Spleen (tissue), 11 donors: Measurements from ENCODE around the gene NBL1. TPM values are rescaled to one million over a fixed set of nuclear protein-coding genes. Genes with fewer than 3 reads are reported as not detected.
"Not testable (repeated sequence)": the region's sequence is repeated elsewhere in the genome, so short reads cannot be mapped to it uniquely, and the experiment has no call there.

Experiments used
- DNase-seq: peaks from one replicate; pipeline ENCODE4 v3.0.0-alpha.2; 2020
- H3K27ac ChIP-seq, 8 donors: fragments of 200-600 bp; sonication (generic) in 7 of 8; 1 replicate in 4 of 8; 2 replicates in 4 of 8; pipeline versions ENCODE4 v1.5.0 to v1.8.0; 2016 to 2021; ENCODE audit warnings: inconsistent platforms in 4 of 8, mild to moderate bottlenecking in 4 of 8, moderate library complexity in 1 of 8
- H3K27me3 ChIP-seq, 7 donors: fragments of 200-600 bp; sonication (generic) in 6 of 7; replicated peaks in 1 of 7; 1 replicate in 4 of 7; 2 replicates in 3 of 7; pipeline versions ENCODE4 v1.5.0 to v1.8.0; 2016 to 2021; ENCODE audit warnings: inconsistent platforms in 3 of 7, mild to moderate bottlenecking in 1 of 7
- H3K36me3 ChIP-seq, 6 donors: fragments of 200-600 bp; sonication (generic) in 5 of 6; 1 replicate in 4 of 6; 2 replicates in 2 of 6; pipeline versions ENCODE4 v1.5.0 to v1.8.0; 2016 to 2021; ENCODE audit warnings: inconsistent platforms in 2 of 6
- H3K4me1 ChIP-seq, 6 donors: fragments of 200-600 bp; sonication (generic) in 5 of 6; 1 replicate in 3 of 6; 2 replicates in 3 of 6; pipeline versions ENCODE4 v1.5.0 to v1.8.0; 2016 to 2021; ENCODE audit warnings: inconsistent platforms in 3 of 6
- H3K4me3 ChIP-seq, 8 donors: fragments of 200-600 bp; sonication (generic) in 7 of 8; 1 replicate in 4 of 8; 2 replicates in 4 of 8; pipeline versions ENCODE4 v1.5.0 to v1.8.0; 2016 to 2021; ENCODE audit warnings: inconsistent platforms in 4 of 8, mild to moderate bottlenecking in 4 of 8, moderate library complexity in 2 of 8
- H3K9me3 ChIP-seq, 8 donors: fragments of 200-600 bp; sonication (generic) in 7 of 8; 1 replicate in 4 of 8; 2 replicates in 4 of 8; pipeline versions ENCODE4 v1.5.0 to v1.8.0; 2016 to 2021; ENCODE audit warnings: inconsistent platforms in 4 of 8
- POLR2A ChIP-seq, 3 donors: fragments of 450-650 bp; IDR thresholded peaks; one replicate each; pipeline ENCODE4 v1.5.1; 2017; ENCODE audit warnings: antibody characterized with exemption in 3 of 3, mild to moderate bottlenecking in 1 of 3
- POLR2AphosphoS5 ChIP-seq, 3 donors: sonication (generic); formaldehyde crosslinking; IDR thresholded peaks; one replicate each; pipeline ENCODE4 v1.5.1; 2017; ENCODE audit warnings: antibody characterized with exemption in 3 of 3
- WGBS, 5 donors: extraction: QIAGEN DNeasy Blood & Tissue Kit in 3 of 5; methylation state at CpG; one replicate each; pipeline versions ENCODE4 v1.1.5 to v1.1.7; 2013 to 2018; 5-methylcytosine and 5-hydroxymethylcytosine counted together
- intact Hi-C: fragments of 100-400 bp; cut with DNase I; formaldehyde crosslinking; loops from one replicate; pipeline ENCODE4 v1.15.0; 2023; ENCODE audit warnings: low total_unique reads
- polyA plus RNA-seq, 3 donors: library from polyadenylated mRNA; stranded (reverse); fragments of 200-250 nt; gene quantifications; one replicate each; pipeline ENCODE4 v1.2.1, GENCODE V29; 2013
- total RNA-seq, 7 donors: library from RNA; depleted of rRNA in 3 of 7; stranded (reverse); fragments of >200 nt in 3 of 7; fragmentation: NEBNext Ultra II Directional in 4 of 7; extraction: Animal tissue kit (Norgen Biotek cat#: 25700) in 4 of 7; gene quantifications; one replicate each; pipeline versions ENCODE4 v1.1.0 to v1.2.1, GENCODE V29; 2016 to 2021
- TF ChIP-seq, protein P1 (sequence below), 11 experiments: fragments of 200-600 bp in 7 of 11; fragments of 450-650 bp in 4 of 11; sonication (generic) in 4 of 11; IDR thresholded peaks in 8 of 11; conservative IDR thresholded peaks in 3 of 11; 1 replicate in 7 of 11; 2 replicates in 4 of 11; pipeline versions ENCODE4 v1.4.0 to v1.8.0; 2016 to 2021; ENCODE audit warnings: antibody characterized with exemption in 11 of 11, inconsistent platforms in 4 of 11, mild to moderate bottlenecking in 1 of 11
- donor health status: healthy with polysubstance abuse.
- donor health status: DM: no; HTN: no; CAD: no; lungs with moderate emphysema.
- donor health status: DM: no; HTN: no; CAD: no.
- donor health status: Bipolar disorder and iron deficiency.
- donor health status: healthy.
- donor health status: DM: no; HTN: no; CAD: no.
- donor health status: DM: yes; HTN: yes; CAD: no.

NBL1 gene
- total and polyA plus RNA-seq, 10 donors = 9.9 to 50.1 (median 17.6) TPM

DNA sequence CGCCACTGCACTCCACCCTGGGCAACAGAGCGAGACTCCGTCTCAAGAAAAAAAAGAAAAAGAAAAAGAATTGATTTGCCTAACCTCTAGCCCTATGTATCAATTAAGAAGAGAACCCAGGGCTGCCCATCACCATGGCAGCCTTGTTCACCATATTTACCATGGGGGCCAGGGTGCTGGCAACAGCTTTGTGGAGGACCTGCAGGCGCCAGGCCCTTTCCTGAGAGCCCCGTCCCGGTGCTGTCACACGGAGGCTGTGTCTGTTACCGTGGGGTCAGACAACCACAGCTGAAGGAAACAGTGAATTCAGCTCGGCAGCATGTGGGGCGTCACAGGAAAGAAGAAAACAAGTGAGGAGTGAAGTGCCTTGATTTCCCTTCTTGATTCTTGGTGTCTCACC is 6.5 kb upstream of the NBL1 start:
- Histone ChIP-seq H3K9me3 (no peaks in the 10 kb centered on the region), H3K27me3 (peaks cover 0 to 43% (median 6%) of the 10 kb centered on the region in 7 donors), H3K27ac (no peak overlapping the region), H3K36me3 (no peaks in the 10 kb centered on the region), H3K4me1 (no peaks in the 10 kb centered on the region), H3K4me3 (no peak overlapping the region)
- 72 to 87% (median 77%) methylated on average over 10 of the region's 10 CpGs for WGBS, 5 donors
- DNase-seq = no peak
- intact Hi-C loops = no loop called here
- TF ChIP-seq POLR2AphosphoS5 (IDR thresholded peaks at IDR 0.05) = no peak
- TF ChIP-seq, protein P1, sequence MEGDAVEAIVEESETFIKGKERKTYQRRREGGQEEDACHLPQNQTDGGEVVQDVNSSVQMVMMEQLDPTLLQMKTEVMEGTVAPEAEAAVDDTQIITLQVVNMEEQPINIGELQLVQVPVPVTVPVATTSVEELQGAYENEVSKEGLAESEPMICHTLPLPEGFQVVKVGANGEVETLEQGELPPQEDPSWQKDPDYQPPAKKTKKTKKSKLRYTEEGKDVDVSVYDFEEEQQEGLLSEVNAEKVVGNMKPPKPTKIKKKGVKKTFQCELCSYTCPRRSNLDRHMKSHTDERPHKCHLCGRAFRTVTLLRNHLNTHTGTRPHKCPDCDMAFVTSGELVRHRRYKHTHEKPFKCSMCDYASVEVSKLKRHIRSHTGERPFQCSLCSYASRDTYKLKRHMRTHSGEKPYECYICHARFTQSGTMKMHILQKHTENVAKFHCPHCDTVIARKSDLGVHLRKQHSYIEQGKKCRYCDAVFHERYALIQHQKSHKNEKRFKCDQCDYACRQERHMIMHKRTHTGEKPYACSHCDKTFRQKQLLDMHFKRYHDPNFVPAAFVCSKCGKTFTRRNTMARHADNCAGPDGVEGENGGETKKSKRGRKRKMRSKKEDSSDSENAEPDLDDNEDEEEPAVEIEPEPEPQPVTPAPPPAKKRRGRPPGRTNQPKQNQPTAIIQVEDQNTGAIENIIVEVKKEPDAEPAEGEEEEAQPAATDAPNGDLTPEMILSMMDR (IDR thresholded peaks at IDR 0.05 in 8 of 11, conservative IDR thresholded peaks at IDR 0.05 in 3 of 11) = no peak
- TF ChIP-seq POLR2A (IDR thresholded peaks at IDR 0.05) = no peak

DNA sequence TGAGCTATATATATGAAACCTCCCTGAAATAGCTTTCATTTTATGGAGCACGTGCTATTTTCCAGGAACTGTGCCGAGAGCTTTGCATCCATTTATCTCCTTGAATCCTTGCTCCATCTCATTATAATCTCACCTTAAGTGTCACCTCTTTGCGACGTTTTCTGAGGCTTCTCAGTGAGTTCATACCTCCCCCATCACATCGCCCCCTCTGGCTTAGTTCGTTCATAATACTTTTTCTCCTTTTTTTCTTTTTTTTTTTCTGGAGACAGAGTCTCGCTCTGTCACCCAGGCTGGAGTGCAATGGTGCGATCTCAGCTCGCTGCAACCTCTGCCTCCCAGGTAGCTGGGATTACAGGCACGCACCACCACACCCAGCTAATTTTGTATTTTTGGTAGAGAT is 4.9 kb upstream of the NBL1 start:
- DNase-seq, H3K4me1 ChIP-seq, intact Hi-C loops, H3K9me3 ChIP-seq, H3K27ac ChIP-seq, H3K4me3 ChIP-seq, H3K36me3 ChIP-seq: not testable (repeated sequence)
- 68 to 80% (median 77%) methylated on average over 10 of the region's 10 CpGs for WGBS, 5 donors
- peaks cover 0 to 58% (median 18%) of the 10 kb centered on the region in 7 donors for H3K27me3 ChIP-seq

DNA sequence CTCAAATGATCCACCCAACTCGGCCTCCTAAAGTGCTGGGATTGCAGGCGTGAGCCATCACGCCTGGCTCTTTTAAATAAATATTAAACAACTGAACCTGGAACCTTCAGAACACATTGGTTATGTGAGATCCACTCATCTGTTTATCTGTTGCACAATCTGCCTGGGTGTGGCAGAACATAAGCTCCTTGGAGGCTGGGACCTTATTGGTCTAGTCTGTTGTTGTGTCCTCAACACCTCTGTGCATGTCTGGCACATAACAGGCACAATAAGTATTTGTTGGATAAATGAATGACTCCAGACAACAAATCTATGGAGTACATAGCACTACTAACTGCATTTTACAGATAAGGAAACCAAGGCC is 4.1 kb upstream of the NBL1 start:
- DNase-seq = no peak
- WGBS, 5 donors = 65 to 93% (median 90%) methylated on average over 3 of the region's 3 CpGs
- intact Hi-C loops = no loop called here
- peaks cover 3 to 14% (median 12%) of the 10 kb centered on the region in 6 donors for H3K4me1 ChIP-seq
- H3K27ac ChIP-seq = no peak overlapping the region
- H3K4me3 ChIP-seq = no peak overlapping the region
- H3K9me3 ChIP-seq = no peaks in the 10 kb centered on the region
- peaks cover 0 to 65% (median 20%) of the 10 kb centered on the region in 7 donors for H3K27me3 ChIP-seq
- no peak for TF ChIP-seq POLR2AphosphoS5 (IDR thresholded peaks at IDR 0.05)
- TF ChIP-seq, protein P1 (IDR thresholded peaks at IDR 0.05 in 8 of 11, conservative IDR thresholded peaks at IDR 0.05 in 3 of 11) = no peak
- TF ChIP-seq POLR2A (IDR thresholded peaks at IDR 0.05) = no peak
- no peaks in the 10 kb centered on the region for H3K36me3 ChIP-seq

DNA sequence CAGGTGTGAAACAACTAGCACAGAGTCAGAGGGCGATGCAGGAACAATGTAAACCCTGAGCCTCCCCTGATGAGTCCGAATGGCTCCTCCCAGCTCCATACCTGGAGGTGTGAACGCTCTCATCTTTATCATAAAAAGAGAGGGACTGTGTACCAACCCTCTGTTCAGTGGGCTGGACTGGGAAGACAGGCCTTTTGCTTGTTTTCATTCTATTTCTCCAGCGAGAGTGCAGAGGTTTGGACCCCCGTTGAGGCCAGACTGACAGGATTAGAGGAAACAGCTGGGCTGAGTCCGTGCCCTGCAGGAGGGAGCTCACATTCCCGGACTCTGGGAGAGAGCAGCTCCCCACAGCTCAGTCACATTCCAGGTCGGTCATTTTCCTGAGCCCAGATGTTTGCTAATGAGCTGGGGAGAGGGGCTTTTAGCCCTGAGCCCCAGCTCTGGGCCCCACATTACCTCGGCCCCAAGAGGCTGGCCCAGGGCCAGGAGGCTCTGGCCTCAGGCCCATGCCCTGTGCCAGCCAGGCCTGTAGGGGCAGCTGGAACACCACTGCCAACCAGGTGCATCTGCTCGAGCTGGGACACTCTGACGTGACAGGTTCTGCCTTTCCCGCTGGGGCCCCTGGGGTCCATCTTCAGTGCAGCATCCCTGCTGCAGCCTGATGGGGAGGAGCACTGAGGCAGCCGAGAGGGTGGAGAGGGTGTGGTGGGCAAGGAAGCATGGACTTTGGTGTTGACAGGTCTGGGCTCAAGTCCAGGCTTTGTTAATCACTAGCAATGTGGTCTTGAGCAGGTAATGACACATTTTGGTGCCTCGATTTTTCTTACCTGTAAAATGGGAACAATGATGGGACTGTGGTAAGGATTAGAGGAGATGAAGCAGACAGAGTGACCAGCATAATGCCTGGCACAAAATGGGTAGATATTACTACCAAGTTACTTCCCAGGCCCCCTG is 3.5 kb upstream of the NBL1 start:
- intact Hi-C loops = no loop called here
- H3K9me3 ChIP-seq = no peaks in the 10 kb centered on the region
- 48 to 71% (median 58%) methylated on average over 11 to 14 of the region's 14 CpGs for WGBS, 5 donors
- DNase-seq = no peak
- peaks cover 0 to 72% (median 25%) of the 10 kb centered on the region in 7 donors for H3K27me3 ChIP-seq
- no peak overlapping the region for H3K4me3 ChIP-seq
- H3K27ac ChIP-seq = no peak overlapping the region
- no peaks in the 10 kb centered on the region for H3K36me3 ChIP-seq
- TF ChIP-seq POLR2A (IDR thresholded peaks at IDR 0.05) (no peak), POLR2AphosphoS5 (IDR thresholded peaks at IDR 0.05) (no peak)
- TF ChIP-seq, protein P1 (IDR thresholded peaks at IDR 0.05 in 8 of 11, conservative IDR thresholded peaks at IDR 0.05 in 3 of 11) = no peak
- peaks cover 6 to 21% (median 18%) of the 10 kb centered on the region in 6 donors for H3K4me1 ChIP-seq
